ENCODE data around the gene DCDC2B.

DNA sequence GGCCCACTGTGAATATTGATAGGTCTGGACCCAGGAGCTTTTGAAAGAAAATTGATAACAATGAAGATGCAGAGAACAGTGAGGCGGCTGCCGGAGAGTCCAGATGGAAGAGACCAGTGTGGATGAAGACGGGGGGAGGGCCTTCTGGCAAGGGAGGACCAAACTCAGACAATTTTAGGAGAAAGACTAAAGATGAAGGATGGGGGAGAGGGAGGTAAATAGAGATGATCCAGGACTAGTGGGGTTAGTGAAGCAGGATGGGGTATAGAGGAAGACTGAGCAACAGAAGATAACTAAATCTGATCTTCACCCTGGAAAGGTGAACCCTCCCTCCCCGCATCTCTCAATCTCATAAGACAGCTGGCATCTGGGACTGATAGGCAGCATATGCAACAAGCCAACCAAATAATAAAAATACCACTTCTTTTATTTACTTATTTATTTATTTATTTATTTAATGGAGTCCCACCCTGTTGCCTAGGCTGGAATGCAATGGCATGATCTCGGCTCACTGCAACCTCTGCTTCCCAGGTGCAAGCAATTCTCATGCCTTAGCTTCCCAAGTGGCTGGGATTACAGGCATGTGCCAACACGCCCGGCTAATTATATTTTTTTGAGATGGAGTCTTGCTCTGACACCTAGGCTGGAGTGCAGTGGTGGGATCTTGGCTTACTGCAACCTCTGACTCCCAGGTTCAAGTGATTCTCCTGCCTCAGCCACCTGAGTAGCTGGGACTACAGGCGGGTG lies 23.8 kb downstream of the DCDC2B start:
- TF ChIP-seq, protein P1, sequence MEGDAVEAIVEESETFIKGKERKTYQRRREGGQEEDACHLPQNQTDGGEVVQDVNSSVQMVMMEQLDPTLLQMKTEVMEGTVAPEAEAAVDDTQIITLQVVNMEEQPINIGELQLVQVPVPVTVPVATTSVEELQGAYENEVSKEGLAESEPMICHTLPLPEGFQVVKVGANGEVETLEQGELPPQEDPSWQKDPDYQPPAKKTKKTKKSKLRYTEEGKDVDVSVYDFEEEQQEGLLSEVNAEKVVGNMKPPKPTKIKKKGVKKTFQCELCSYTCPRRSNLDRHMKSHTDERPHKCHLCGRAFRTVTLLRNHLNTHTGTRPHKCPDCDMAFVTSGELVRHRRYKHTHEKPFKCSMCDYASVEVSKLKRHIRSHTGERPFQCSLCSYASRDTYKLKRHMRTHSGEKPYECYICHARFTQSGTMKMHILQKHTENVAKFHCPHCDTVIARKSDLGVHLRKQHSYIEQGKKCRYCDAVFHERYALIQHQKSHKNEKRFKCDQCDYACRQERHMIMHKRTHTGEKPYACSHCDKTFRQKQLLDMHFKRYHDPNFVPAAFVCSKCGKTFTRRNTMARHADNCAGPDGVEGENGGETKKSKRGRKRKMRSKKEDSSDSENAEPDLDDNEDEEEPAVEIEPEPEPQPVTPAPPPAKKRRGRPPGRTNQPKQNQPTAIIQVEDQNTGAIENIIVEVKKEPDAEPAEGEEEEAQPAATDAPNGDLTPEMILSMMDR (IDR thresholded peaks at IDR 0.05) = no peak
- no peak for TF ChIP-seq POLR2A (IDR thresholded peaks at IDR 0.05)

Measured in tibial nerve (tissue), 3 donors.